Trophoblast cell (in vitro differentiated cells and primary cell): ENCODE results near the gene ACIN1.

Experiments
- DNase-seq, 2 donors: peaks; one replicate each; pipeline ENCODE4 v3.0.0-alpha.2; 2016
- H2AFZ ChIP-seq: 2 replicates; pipeline ENCODE4 v1.6.1; 2013; ENCODE audit warnings: low read length, moderate library complexity, mild to moderate bottlenecking; ENCODE audit not compliant: insufficient read depth, poor library complexity
- H2AK5ac ChIP-seq: 2 replicates; pipeline ENCODE4 v1.6.1; 2013; ENCODE audit warnings: mild to moderate bottlenecking, low read length
- H2BK120ac ChIP-seq: 2 replicates; pipeline ENCODE4 v1.6.1; 2013; ENCODE audit warnings: low read length, mild to moderate bottlenecking, moderate library complexity; ENCODE audit not compliant: insufficient read depth, poor library complexity
- H2BK12ac ChIP-seq: 2 replicates; pipeline ENCODE4 v1.6.1; 2013; ENCODE audit warnings: mild to moderate bottlenecking, low read length, moderate library complexity
- H2BK5ac ChIP-seq: 2 replicates; pipeline ENCODE4 v1.6.1; 2013; ENCODE audit warnings: low read length, low read depth, moderate library complexity, mild to moderate bottlenecking; ENCODE audit not compliant: poor library complexity
- H3K14ac ChIP-seq: 2 replicates; pipeline ENCODE4 v1.6.1; 2013; ENCODE audit warnings: mild to moderate bottlenecking, low read length
- H3K18ac ChIP-seq: 2 replicates; pipeline ENCODE4 v1.6.1; 2013; ENCODE audit warnings: mild to moderate bottlenecking, low read length
- H3K23ac ChIP-seq: 2 replicates; pipeline ENCODE4 v1.6.1; 2013; ENCODE audit warnings: low read length
- H3K27ac ChIP-seq: 2 replicates; pipeline ENCODE4 v1.5.1; 2013; ENCODE audit warnings: low read depth, mild to moderate bottlenecking, inconsistent platforms, low read length, moderate library complexity
- H3K27me3 ChIP-seq: 2 replicates; pipeline ENCODE4 v1.6.1; 2013; ENCODE audit warnings: inconsistent platforms, mild to moderate bottlenecking, low read length, moderate library complexity; ENCODE audit not compliant: insufficient read depth
- H3K36me3 ChIP-seq, 2 experiments: 1 replicate in 1 of 2; 2 replicates in 1 of 2; pipeline ENCODE4 v1.6.1; 2013; ENCODE audit warnings: low read length in 2 of 2, mild to moderate bottlenecking in 2 of 2, moderate library complexity in 1 of 2; ENCODE audit not compliant: insufficient read depth in 2 of 2, control insufficient read depth in 1 of 2
- H3K4ac ChIP-seq: 2 replicates; pipeline ENCODE4 v1.6.1; 2013; ENCODE audit warnings: low read depth, mild to moderate bottlenecking, low read length, moderate library complexity
- H3K4me1 ChIP-seq, 2 experiments: 1 replicate in 1 of 2; 2 replicates in 1 of 2; pipeline ENCODE4 v1.6.1; 2013; ENCODE audit warnings: low read length in 2 of 2, mild to moderate bottlenecking in 2 of 2, moderate library complexity in 1 of 2; ENCODE audit not compliant: insufficient read depth in 2 of 2, control insufficient read depth in 1 of 2
- H3K4me2 ChIP-seq: 2 replicates; pipeline ENCODE4 v1.6.1; 2013; ENCODE audit warnings: inconsistent platforms, mild to moderate bottlenecking, low read length, moderate library complexity
- H3K4me3 ChIP-seq: 2 replicates; pipeline ENCODE4 v1.5.1; 2013; ENCODE audit warnings: mild to moderate bottlenecking, low read depth, low read length, inconsistent platforms
- H3K79me1 ChIP-seq: one replicate; pipeline ENCODE4 v1.6.1; 2013; ENCODE audit warnings: low read length
- H3K79me2 ChIP-seq: 2 replicates; pipeline ENCODE4 v1.6.1; 2013; ENCODE audit warnings: low read length, mild to moderate bottlenecking; ENCODE audit not compliant: control insufficient read depth, insufficient read depth, poor library complexity
- H3K9ac ChIP-seq: 2 replicates; pipeline ENCODE4 v1.6.1; 2013; ENCODE audit warnings: mild to moderate bottlenecking, low read length
- H3K9me3 ChIP-seq: 2 replicates; pipeline ENCODE4 v1.6.1; 2013; ENCODE audit warnings: low read depth, mild to moderate bottlenecking, control low read depth, inconsistent platforms, low read length; ENCODE audit not compliant: insufficient read depth
- H4K12ac ChIP-seq: 2 replicates; pipeline ENCODE4 v1.6.1; 2013; ENCODE audit warnings: low read depth, mild to moderate bottlenecking, low read length, moderate library complexity
- H4K8ac ChIP-seq: 2 replicates; pipeline ENCODE4 v1.6.1; 2013; ENCODE audit warnings: low read depth, mild to moderate bottlenecking, low read length, moderate library complexity
- H4K91ac ChIP-seq: one replicate; pipeline ENCODE4 v1.6.1; 2013; ENCODE audit warnings: low read depth, mild to moderate bottlenecking, low read length, moderate library complexity
- WGBS: extraction: QIAGEN DNeasy Blood & Tissue Kit; methylation state at CpG from one replicate; pipeline ENCODE4 v1.1.7; 2013; ENCODE audit warnings: missing lambda C conversion rate; ENCODE audit not compliant: insufficient read length, insufficient coverage; ENCODE audit errors: extremely low coverage; 5-methylcytosine and 5-hydroxymethylcytosine counted together

ACIN1 gene

GRCh38 chr14:23069413-23069806, 25.5 kb downstream of the ACIN1 start:
- no peak overlapping the region for H4K12ac ChIP-seq
- H3K9me3 ChIP-seq: no peaks in the 10 kb centered on the region
- no peak overlapping the region for H3K23ac ChIP-seq
- H3K14ac ChIP-seq: no peak overlapping the region
- H2AFZ ChIP-seq: no peak overlapping the region
- peaks cover 10% of the 10 kb centered on the region for H3K79me1 ChIP-seq
- peaks cover 13 to 14% of the 10 kb centered on the region in 2 experiments for H3K4me1 ChIP-seq
- H2BK5ac ChIP-seq: no peak overlapping the region
- H2BK120ac ChIP-seq: no peak overlapping the region
- H3K27me3 ChIP-seq: no peaks in the 10 kb centered on the region
- no peak overlapping the region for H2BK12ac ChIP-seq
- no peak overlapping the region for H3K4ac ChIP-seq
- WGBS: no CpG with 5 or more reads among the region's 4 CpGs
- no peak overlapping the region for H3K9ac ChIP-seq
- H3K27ac ChIP-seq: peak overlapping the region; percentile 18
- H4K8ac ChIP-seq: no peak overlapping the region
- H3K4me3 ChIP-seq: no peak overlapping the region
- no peak for DNase-seq
- peaks cover 14% of the 10 kb centered on the region for H3K79me2 ChIP-seq
- peak overlapping the region; percentile 52 for H3K4me2 ChIP-seq
- H3K36me3 ChIP-seq: peaks cover 27 to 52% of the 10 kb centered on the region in 2 experiments
- no peak overlapping the region for H2AK5ac ChIP-seq
- H4K91ac ChIP-seq: no peak overlapping the region
- H3K18ac ChIP-seq: no peak overlapping the region

GRCh38 chr14:23068789-23069412, 26.0 kb downstream of the ACIN1 start:
- Histone ChIP-seq H3K27me3 (no peaks in the 10 kb centered on the region), H3K4me3 (no peak overlapping the region), H3K18ac (no peak overlapping the region), H4K12ac (no peak overlapping the region), H2AFZ (no peak overlapping the region), H3K14ac (no peak overlapping the region), H3K36me3 (peaks cover 32 to 53% of the 10 kb centered on the region in 2 experiments), H2BK120ac (no peak overlapping the region), H4K8ac (no peak overlapping the region), H4K91ac (no peak overlapping the region), H3K27ac (peak overlapping the region; percentile 18), H2BK5ac (no peak overlapping the region), H2AK5ac (no peak overlapping the region), H3K9me3 (no peaks in the 10 kb centered on the region), H3K79me2 (peaks cover 14% of the 10 kb centered on the region), H3K4ac (peak overlapping the region; percentile 25), H2BK12ac (no peak overlapping the region), H3K4me1 (peaks cover 18 to 19% of the 10 kb centered on the region in 2 experiments), H3K4me2 (peak overlapping the region; percentile 41), H3K79me1 (peaks cover 14% of the 10 kb centered on the region), H3K9ac (no peak overlapping the region), H3K23ac (no peak overlapping the region)
- peak; percentile 92 to 97 for DNase-seq
- no CpG with 5 or more reads among the region's 8 CpGs for WGBS

GRCh38 chr14:23067847-23068788, 26.8 kb downstream of the ACIN1 start:
- no peak overlapping the region for H2BK5ac ChIP-seq
- no peak overlapping the region for H2BK12ac ChIP-seq
- no peak overlapping the region for H3K27ac ChIP-seq
- H4K12ac ChIP-seq: no peak overlapping the region
- WGBS: no CpG with 5 or more reads among the region's 14 CpGs
- H2BK120ac ChIP-seq: no peak overlapping the region
- no peak overlapping the region for H3K18ac ChIP-seq
- no peaks in the 10 kb centered on the region for H3K9me3 ChIP-seq
- peaks cover 33 to 56% of the 10 kb centered on the region in 2 experiments for H3K36me3 ChIP-seq
- peaks cover 23 to 24% of the 10 kb centered on the region in 2 experiments for H3K4me1 ChIP-seq
- H2AK5ac ChIP-seq: no peak overlapping the region
- H3K4me2 ChIP-seq: peak overlapping the region; percentile 41
- no peak overlapping the region for H2AFZ ChIP-seq
- H3K79me1 ChIP-seq: peaks cover 16% of the 10 kb centered on the region
- DNase-seq: no peak
- no peak overlapping the region for H3K9ac ChIP-seq
- H4K91ac ChIP-seq: no peak overlapping the region
- H3K4ac ChIP-seq: peak overlapping the region; percentile 25
- no peak overlapping the region for H3K14ac ChIP-seq
- H3K79me2 ChIP-seq: peaks cover 14% of the 10 kb centered on the region
- no peaks in the 10 kb centered on the region for H3K27me3 ChIP-seq
- no peak overlapping the region for H3K23ac ChIP-seq
- H4K8ac ChIP-seq: no peak overlapping the region
- no peak overlapping the region for H3K4me3 ChIP-seq

- Histone ChIP-seq H3K79me1 (peaks cover 19% of the 10 kb centered on the region), H4K91ac (no peak overlapping the region), H4K8ac (no peak overlapping the region), H3K79me2 (peaks cover 14% of the 10 kb centered on the region), H2BK12ac (no peak overlapping the region), H3K27me3 (no peaks in the 10 kb centered on the region), H3K14ac (no peak overlapping the region), H2BK5ac (no peak overlapping the region), H3K4me2 (no peak overlapping the region), H3K9ac (no peak overlapping the region), H2AFZ (no peak overlapping the region), H3K23ac (no peak overlapping the region), H3K18ac (peak overlapping the region; percentile 18), H3K4me1 (peaks cover 28 to 30% of the 10 kb centered on the region in 2 experiments), H4K12ac (no peak overlapping the region), H3K9me3 (no peaks in the 10 kb centered on the region), H3K4ac (peak overlapping the region; percentile 25), H3K27ac (no peak overlapping the region), H2BK120ac (no peak overlapping the region), H3K36me3 (peaks cover 38 to 59% of the 10 kb centered on the region in 2 experiments), H2AK5ac (no peak overlapping the region), H3K4me3 (no peak overlapping the region)
- no CpG with 5 or more reads among the region's 23 CpGs for WGBS
- no peak for DNase-seq
Observed at GRCh38 chr14:23066855-23067744, 27.8 kb downstream of the ACIN1 start.
